ENCODE measurements around the gene TSHR.
"Not testable (repeated sequence)": the region's sequence is repeated elsewhere in the genome, so short reads cannot be mapped to it uniquely, and the experiment has no call there.

The TSHR gene

DNA sequence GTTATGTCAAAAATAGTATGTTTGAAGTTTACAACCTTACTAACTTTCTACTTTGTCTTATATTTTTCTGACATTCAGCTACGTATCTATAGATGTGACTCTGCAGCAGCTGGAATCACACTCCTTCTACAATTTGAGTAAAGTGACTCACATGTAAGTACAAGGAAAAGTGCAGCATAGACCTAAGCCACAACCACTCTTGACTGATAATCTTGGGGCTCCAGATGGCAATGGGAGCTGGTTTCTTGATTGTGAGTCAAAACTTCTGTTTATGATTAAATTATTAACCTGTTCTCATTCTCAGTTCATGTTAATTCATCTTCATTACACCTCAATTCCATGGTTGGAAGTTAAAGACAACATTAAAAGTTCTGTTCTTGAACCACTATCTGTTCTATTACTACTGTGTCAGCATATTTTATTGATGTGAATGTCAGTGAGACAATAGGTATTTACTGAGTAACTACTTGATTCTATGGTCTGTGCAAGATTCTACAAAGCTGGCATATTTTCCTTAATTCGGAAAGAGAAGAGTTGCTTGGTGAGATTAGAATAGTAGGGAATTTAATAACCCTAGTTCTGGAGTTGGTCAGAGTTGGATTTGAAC, 112.9 kb downstream of the TSHR start:
- DNase-seq (ENCODE audit: low read depth in 2 of 2) = no peak

DNA sequence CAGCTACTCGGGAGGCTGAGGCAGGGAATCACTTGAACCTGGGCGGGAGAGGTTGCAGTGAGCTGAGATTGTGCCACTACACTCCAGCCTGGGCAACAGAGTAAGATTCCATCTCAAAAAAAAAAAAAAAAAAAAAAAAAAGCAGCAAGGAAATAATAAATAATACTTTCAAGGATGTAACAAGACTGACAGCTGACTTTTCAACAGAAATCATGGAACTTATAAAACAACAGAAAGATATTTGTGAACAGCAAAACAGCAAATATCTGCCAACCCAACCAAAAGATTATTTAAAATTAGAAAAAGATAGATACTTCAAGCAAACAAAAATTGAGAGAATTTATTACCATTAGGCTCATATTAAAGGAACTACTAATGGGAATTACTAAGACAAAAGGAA, 115.1 kb downstream of the TSHR start:
- no peak for DNase-seq (ENCODE audit: low read depth in 2 of 2)

DNA sequence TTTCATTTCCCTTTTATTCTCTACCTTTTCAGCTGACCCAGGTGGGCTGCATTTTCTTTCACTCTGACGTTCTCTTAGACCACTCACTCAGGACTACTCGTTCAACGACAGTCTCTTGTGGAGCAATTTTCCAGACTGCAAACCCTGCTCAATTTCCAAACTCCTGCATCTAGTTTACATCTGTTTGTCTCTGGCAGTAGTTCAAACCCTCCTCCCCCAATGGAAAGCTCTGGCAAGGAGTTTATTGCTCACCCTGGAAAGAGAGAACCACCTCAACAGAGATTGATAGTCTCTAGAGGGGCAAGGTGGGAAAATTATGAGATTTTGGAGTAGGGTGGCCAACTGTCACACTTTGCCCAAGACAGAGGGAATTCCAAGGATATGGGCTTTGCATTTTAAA, 130.2 kb downstream of the TSHR start:
- no peak for DNase-seq (ENCODE audit: low read depth in 2 of 2)

DNA sequence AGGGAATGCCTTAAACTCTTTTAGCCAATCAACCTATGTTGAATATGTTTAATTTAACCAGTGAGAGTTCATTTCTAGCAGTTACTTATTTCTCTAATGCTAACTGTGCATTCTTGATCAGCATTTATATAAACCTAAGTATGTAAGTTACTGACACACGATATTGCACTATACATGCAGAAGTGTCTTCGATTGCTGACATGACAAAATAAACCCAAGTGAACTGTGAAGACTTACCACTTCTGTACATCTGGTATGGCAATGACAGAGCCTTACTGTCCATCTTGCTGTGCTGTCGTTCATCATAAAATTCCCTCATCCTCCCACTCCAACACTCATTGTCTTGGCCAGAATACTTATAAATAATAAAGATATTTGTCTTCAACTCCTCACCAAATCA, 131.8 kb downstream of the TSHR start:
- DNase-seq (ENCODE audit: low read depth in 2 of 2) = no peak

DNA sequence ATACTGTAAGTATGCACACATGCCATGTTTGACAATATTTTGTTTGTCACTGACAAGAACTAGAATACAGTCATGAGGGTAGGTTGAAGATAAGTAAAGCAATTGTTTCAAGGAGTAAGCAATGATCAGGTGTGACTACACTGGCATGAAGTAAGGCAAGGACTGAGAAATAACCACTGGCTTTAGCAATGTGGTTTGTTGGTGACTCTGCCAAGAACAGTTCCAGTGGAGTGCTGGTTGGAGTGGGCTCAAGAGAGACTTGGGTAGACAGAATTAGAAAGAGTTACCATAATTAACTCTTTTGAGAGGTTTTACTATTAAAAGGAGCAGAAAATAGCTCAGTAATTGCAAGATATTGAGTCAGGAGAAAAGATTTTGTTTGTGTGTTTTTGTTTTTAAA, 135.7 kb downstream of the TSHR start:
- DNase-seq (ENCODE audit: low read depth in 2 of 2) = no peak

DNA sequence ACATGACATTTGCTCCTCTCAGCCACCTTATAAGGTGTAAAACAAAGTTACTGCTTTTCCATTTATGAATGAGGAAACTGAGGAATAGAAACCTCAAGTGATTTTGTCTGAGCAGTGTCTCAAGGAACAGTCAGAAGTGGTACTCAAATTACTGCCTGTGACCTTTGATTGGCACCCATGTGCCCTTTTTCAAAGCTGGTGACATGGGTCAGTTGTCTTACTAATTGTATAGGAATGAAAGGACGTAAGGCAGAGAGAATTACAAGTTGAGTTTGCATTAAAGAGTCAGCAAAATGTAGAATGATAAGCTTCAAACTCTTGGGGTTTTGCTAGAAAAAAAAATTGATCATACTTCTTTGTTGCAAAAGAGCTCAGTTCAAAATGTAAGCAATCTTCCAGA, 136.2 kb downstream of the TSHR start:
- DNase-seq (ENCODE audit: low read depth in 2 of 2) = no peak

DNA sequence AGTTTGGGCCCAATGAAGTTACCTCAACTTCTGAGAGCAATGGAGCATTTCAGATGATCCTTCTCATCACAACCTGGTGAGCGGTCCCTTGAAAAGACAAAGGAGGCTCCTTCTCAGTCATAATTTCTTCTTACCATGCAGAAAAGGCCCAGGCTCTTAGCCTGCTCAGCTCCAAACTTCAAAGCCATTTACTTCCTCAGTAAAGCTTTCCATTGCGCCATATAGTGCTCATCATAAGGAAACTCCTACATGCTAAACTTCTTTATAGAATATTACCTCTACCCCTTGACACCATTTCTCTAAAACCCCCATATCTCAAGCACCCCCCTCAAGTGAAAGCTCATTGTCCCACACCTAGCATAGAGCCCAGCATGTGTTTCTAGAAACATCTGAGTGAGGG, 138.2 kb downstream of the TSHR start:
- DNase-seq (ENCODE audit: low read depth in 2 of 2) = no peak

- no peak for DNase-seq (ENCODE audit: low read depth in 2 of 2)
These were observed 140.1 kb downstream of the TSHR start for GRCh38 chr14:81095539-81095938.

- no peak for DNase-seq (ENCODE audit: low read depth in 2 of 2)
These were observed 141.2 kb downstream of the TSHR start for GRCh38 chr14:81096656-81097055.

- DNase-seq (ENCODE audit: low read depth in 2 of 2) = no peak
These were observed 146.8 kb downstream of the TSHR start for GRCh38 chr14:81102217-81102616.

GRCh38 chr14:81103443-81103842, 148.0 kb downstream of the TSHR start:
- no peak for DNase-seq (ENCODE audit: low read depth in 2 of 2)

GRCh38 chr14:81105378-81105777, 150.0 kb downstream of the TSHR start:
- DNase-seq (ENCODE audit: low read depth in 2 of 2) = no peak

GRCh38 chr14:81105961-81106360, 150.5 kb downstream of the TSHR start:
- no peak for DNase-seq (ENCODE audit: low read depth in 2 of 2)

DNA sequence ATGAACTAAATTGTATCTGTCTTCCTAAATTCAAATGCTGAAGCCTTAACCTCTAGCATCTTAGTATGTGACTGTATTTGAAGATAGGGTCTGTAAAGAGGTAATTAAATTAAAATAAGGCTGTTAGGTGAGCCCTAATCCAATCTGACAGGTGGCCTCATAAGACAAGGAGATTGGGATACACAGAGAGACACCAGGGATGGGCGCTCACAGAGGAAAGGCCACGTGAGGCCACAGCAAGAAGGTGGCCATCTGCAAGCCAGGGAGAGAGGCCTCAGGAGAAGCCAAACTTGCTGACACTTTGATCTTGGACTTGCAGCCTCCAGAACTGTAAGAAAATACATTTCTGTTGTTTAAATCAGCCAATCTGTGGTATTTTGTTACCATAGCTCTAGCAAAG, 154.8 kb downstream of the TSHR start:
- no peak for DNase-seq (ENCODE audit: low read depth in 2 of 2)

GRCh38 chr14:81113176-81113575, 157.8 kb downstream of the TSHR start:
- DNase-seq (ENCODE audit: low read depth in 2 of 2) = no peak

DNA sequence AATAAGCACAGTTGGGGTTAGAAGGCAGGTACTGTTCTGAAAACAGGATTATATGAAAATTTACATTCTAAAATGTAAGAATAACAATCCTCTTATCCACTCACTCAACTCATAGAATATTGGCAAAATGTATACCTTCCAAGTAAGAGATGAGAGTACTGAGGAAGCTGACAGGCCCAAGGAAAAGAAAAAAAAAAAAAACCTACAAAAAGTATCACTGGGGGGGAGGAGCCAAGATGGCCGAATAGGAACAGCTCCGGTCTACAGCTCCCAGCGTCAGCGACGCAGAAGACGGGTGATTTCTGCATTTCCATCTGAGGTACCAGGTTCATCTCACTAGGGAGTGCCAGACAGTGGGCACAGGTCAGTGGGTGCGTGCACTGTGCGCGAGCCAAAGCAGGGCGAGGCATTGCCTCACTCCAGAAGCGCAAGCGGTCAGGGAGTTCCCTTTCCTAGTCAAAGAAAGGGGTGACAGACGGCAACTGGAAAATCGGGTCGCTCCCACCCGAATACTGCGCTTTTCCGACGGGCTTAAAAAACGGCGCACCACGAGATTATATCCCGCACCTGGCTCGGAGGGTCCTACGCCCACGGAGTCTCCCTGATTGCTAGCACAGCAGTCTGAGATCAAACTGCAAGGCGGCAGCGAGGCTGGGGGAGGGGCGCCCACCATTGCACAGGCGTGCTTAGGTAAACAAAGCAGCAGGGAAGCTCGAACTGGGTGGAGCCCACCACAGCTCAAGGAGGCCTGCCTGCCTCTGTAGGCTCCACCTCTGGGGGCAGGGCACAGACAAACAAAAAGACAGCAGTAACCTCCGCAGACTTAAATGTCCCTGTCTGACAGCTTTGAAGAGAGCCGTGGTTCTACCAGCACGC, 158.8 kb downstream of the TSHR start:
- DNase-seq (ENCODE audit: low read depth in 2 of 2) = not testable (repeated sequence)

DNA sequence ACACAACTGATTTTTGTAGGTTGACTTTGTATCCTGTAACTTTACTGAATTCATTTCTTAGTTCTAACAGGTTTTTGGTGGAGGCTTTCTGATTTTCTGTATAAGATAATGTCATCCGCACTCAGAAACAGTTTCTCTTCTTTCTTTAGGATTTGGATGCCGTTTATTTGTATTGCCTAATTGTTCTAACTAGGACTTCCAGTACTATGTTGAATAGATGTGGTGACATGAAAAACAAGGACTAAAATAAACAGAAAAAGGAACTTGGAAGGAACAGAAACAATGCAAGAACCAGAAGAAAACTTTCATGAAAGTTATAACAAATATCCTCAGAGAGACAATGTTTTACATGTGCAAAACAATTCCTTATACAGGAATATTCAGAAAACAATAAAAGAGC, 165.1 kb downstream of the TSHR start:
- DNase-seq (ENCODE audit: low read depth in 2 of 2) = no peak

GRCh38 chr14:81122326-81122725, 166.9 kb downstream of the TSHR start:
- DNase-seq (ENCODE audit: low read depth in 2 of 2) = no peak

DNA sequence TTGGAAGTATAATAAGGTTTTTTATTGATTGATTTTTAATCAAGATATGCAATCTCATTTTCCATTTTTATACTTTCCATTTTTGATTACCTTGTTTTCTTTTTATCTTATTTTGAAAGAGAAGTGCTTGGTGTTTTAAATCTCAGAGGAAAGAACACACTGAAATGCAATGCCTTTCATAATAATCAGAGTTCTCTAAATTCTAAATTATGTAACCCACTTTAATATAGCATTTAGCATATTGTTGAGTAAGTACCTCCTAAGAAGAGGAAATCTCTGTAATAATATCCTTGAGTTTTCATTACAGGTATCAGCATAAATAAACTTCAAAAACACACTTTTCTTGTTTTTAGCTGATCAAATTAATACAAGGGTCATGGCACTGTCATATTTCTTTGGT, 168.4 kb downstream of the TSHR start:
- no peak for DNase-seq (ENCODE audit: low read depth in 2 of 2)

DNA sequence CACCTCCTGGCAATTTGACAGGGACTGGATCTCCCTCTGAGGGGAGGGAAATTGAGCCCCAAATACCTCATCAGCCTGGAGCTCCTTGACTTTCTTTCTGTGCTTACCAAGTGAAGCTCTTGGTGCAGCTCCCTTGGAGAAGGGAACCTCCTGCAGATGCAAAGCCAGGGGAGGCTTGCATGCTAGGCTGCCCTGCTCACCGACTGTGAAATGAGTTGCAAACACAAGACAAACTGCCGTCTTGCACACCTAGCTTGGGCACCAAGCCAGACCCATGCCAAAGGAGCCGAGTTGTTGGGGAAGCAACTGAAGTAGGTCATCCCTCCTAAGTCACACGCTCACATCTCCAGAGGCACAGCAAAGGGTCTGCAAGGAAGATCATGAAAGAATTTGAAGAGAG, 170.1 kb downstream of the TSHR start:
- no peak for DNase-seq (ENCODE audit: low read depth in 2 of 2)

GRCh38 chr14:81127785-81128184, 172.4 kb downstream of the TSHR start:
- no peak for DNase-seq (ENCODE audit: low read depth in 2 of 2)

- no peak for DNase-seq (ENCODE audit: low read depth in 2 of 2)
These were observed 173.8 kb downstream of the TSHR start for GRCh38 chr14:81129242-81129641.

- DNase-seq (ENCODE audit: low read depth in 2 of 2) = no peak
These were observed 177.0 kb downstream of the TSHR start for GRCh38 chr14:81132468-81132867.

DNA sequence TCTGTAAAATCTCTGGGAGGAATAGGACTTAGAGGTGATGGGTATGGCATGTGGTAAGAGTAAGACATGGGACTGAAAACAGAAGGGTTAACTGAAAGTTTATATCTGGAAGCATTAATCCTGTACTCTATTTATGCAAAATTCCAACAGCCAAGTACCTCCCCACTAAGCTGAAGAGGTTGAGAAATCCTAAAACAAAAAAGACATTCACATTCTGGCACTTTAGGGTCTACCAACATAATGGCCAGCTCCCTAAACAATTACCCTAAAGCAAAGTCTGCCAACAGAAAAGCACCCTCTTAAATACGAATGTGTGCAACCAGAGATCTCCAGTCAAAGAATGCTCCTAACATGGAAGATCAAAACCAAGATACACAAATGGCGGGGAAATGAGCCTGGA, 178.0 kb downstream of the TSHR start:
- DNase-seq (ENCODE audit: low read depth in 2 of 2) = no peak
